Tibial artery (tissue), 4 donors: ENCODE data around the gene PDLIM4.

Source experiments
- DNase-seq, 2 donors: peaks; one replicate each; pipeline ENCODE4 v3.0.0-alpha.2; 2019
- H3K27ac ChIP-seq, 2 donors: fragments of 200-600 bp; sonication (generic) in 1 of 2; 1 replicate in 1 of 2; 2 replicates in 1 of 2; pipeline ENCODE4 v1.5.1; 2018 to 2019; ENCODE audit warnings: mild to moderate bottlenecking in 1 of 2
- H3K27me3 ChIP-seq, 2 donors: fragments of 200-600 bp; sonication (generic) in 1 of 2; one replicate each; pipeline versions ENCODE4 v1.5.1 to v1.6.0; 2016 to 2019
- H3K36me3 ChIP-seq, 3 donors: fragments of 200-600 bp; sonication (generic) in 2 of 3; one replicate each; pipeline ENCODE4 v1.5.1; 2016 to 2019; ENCODE audit warnings: mild to moderate bottlenecking in 2 of 3
- H3K4me1 ChIP-seq, 4 donors: fragments of 200-600 bp; sonication (generic) in 2 of 4; 1 replicate in 3 of 4; 2 replicates in 1 of 4; pipeline ENCODE4 v1.5.1; 2016 to 2019
- H3K4me3 ChIP-seq, 2 donors: fragments of 200-600 bp; sonication (generic) in 1 of 2; 1 replicate in 1 of 2; 2 replicates in 1 of 2; pipeline ENCODE4 v1.5.1; 2018 to 2019; ENCODE audit warnings: mild to moderate bottlenecking in 2 of 2
- H3K9me3 ChIP-seq, 3 donors: fragments of 200-600 bp; sonication (generic) in 1 of 3; one replicate each; pipeline ENCODE4 v1.5.1; 2016 to 2019
- intact Hi-C: fragments of 100-400 bp; cut with DNase I; formaldehyde crosslinking; loops from one replicate; pipeline ENCODE4 v1.15.0; 2023; ENCODE audit warnings: low total_unique reads
- TF ChIP-seq, protein P1 (sequence below), 2 experiments: fragments of 200-600 bp in 1 of 2; fragments of 450-650 bp in 1 of 2; IDR thresholded peaks; one replicate each; pipeline ENCODE4 v1.5.1; 2017 to 2019; ENCODE audit warnings: antibody characterized with exemption in 2 of 2, mild to moderate bottlenecking in 1 of 2, moderate library complexity in 1 of 2

Gene PDLIM4

DNA sequence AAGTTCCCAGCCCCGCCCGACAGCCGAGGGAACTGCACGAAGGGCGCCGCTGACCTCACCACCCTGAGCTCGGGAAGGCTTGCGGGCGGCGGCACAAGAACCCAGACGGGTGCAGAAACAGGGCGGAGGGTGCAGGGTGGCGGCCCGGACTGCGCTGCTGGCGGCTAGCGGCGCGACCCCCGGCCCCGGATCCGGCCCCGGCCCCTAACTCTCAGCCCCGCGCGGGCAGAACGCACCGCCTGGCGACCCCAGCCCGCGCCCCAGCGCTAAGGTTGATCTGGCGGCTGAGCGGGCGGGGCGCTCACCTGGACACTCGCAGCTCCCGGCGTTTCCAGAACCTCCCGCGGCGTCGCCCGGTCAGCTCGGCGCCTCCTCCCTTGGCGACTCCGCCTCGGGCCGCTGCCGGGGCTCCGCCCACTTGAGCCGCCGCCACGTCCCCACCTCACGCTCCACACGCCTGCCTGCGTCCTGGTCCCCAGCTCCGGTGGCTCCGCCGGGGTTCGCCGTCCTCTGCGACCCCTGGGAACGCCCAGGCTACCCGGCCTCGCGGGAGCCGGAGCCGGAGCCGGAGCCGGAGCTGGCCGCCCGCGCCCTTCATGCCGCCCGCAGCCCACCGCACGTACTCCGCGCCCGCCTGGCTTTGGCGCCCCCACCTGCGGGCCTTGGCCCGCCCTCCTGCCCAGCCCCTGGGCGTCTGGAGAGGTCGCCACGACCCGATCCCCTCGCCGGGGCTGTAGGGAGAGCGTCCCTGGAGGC is 29.8 kb upstream of the PDLIM4 start, which contains the start of gene P4HA2:
P4HA2 (minus strand) TSS at position 369 of the 756 bp plus-strand sequence. CDS start 9,227 bp downstream, outside the sequence.
- Histone ChIP-seq H3K27me3 (no peaks in the 10 kb centered on the region), H3K9me3 (no peaks in the 10 kb centered on the region), H3K4me1 (peaks cover 0 to 55% (median 42%) of the 10 kb centered on the region in 4 donors), H3K4me3 (peak within 1 kb of the TSS; percentile 79 to 99), H3K27ac (peak within 1 kb of the TSS; percentile 95), H3K36me3 (no peaks in the 10 kb centered on the region)
- TF ChIP-seq, protein P1, sequence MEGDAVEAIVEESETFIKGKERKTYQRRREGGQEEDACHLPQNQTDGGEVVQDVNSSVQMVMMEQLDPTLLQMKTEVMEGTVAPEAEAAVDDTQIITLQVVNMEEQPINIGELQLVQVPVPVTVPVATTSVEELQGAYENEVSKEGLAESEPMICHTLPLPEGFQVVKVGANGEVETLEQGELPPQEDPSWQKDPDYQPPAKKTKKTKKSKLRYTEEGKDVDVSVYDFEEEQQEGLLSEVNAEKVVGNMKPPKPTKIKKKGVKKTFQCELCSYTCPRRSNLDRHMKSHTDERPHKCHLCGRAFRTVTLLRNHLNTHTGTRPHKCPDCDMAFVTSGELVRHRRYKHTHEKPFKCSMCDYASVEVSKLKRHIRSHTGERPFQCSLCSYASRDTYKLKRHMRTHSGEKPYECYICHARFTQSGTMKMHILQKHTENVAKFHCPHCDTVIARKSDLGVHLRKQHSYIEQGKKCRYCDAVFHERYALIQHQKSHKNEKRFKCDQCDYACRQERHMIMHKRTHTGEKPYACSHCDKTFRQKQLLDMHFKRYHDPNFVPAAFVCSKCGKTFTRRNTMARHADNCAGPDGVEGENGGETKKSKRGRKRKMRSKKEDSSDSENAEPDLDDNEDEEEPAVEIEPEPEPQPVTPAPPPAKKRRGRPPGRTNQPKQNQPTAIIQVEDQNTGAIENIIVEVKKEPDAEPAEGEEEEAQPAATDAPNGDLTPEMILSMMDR (IDR thresholded peaks at IDR 0.05), result peak; percentile 36 to 50
- DNase-seq, result peak; percentile 75 to 92
- intact Hi-C loops, result no loop called here

DNA sequence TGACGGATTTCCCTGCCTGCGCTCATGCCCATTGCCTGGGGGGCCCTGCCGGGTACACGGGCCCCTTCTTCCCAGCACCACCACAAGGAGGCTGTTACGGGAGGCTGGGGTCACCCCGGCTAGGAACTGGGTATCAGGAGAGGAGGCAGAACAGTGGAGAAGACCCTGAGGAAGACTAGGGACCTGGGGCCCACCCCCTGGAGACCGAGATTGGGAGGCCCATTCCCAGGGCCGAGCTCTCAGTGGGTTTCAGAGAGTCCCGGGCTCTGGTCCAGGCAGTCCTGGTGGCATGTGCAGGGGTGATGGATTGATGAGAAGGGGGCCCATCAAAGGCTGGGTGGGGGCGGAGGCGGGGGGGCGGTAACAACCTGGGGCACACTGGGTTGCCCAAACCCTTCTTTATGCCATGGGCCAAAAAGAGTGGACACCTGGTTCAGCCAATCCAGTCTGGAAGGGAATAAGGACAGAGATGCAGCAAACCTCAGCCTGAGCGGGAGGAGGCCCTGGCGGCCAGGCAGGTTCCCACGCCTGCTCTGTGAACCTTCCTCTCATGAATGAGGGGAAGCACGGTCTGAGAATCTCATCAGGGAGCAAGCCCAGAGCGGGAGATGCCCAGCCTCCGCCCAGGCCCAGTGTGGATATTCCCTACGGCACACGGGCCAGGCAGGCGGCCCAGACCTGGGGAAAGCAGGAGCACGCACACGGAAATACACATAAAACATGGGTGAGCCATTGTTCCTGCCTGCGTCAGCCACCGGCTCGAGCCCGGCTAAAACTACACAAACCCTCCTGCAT is 29.1 kb upstream of the PDLIM4 start:
- intact Hi-C loops, result no loop called here
- TF ChIP-seq, protein P1 (IDR thresholded peaks at IDR 0.05), result no peak
- H3K27me3 ChIP-seq, result no peaks in the 10 kb centered on the region
- H3K36me3 ChIP-seq, result no peaks in the 10 kb centered on the region
- DNase-seq, result peak in 1 of 2 donors; percentile 64
- peaks cover 0 to 47% (median 35%) of the 10 kb centered on the region in 4 donors for H3K4me1 ChIP-seq
- H3K27ac ChIP-seq, result peak overlapping the region; percentile 95
- peak overlapping the region; percentile 79 to 99 for H3K4me3 ChIP-seq
- H3K9me3 ChIP-seq, result no peaks in the 10 kb centered on the region

DNA sequence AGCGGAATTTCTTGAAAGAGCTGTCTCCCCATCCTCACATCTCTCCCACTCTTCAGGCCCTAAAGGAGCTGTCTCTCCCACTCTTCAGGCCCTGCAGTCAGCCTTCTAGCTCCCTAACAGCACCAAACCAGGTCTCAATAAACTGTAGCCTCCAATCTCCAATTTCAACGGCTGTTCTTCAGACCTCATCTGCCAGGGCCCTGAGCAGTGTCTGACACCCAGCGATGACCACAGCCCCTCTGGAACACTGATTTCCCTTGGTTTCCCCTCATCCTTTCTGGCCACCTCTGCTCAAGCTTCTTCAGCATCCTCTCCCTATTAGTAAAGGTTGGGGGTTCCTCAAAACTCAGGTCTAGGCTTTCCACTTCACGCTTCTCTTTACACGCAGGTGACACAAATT is 28.3 kb upstream of the PDLIM4 start:
- intact Hi-C loops, result no loop called here
- Histone ChIP-seq H3K27me3 (no peaks in the 10 kb centered on the region), H3K4me1 (peaks cover 0 to 39% (median 30%) of the 10 kb centered on the region in 4 donors), H3K9me3 (no peaks in the 10 kb centered on the region), H3K27ac (peak overlapping the region in 1 of 2 donors; percentile 95), H3K36me3 (no peaks in the 10 kb centered on the region), H3K4me3 (no peak overlapping the region)
- peak in 1 of 2 donors; percentile 42 for DNase-seq
- TF ChIP-seq, protein P1 (IDR thresholded peaks at IDR 0.05), result no peak

DNA sequence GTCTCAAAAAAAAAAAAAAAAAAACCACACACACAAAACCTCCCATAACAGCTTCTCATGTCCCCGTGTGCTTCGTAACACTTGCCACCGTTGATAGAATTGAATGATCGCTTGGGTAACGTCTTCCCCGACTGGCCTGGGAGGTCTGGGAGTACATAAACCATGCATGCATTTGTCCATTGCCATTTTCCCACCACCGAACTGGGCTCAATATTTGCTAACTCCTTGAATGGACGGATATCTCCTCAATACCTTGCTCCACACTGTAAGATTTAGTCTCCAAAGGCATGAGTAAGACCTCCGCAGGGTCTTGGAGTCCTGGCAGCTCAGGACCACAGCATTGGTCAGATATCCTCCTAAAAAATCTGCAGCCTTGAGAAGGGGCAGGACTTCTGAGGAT is 26.6 kb upstream of the PDLIM4 start:
- Histone ChIP-seq H3K9me3 (no peaks in the 10 kb centered on the region), H3K27ac (no peak overlapping the region), H3K27me3 (no peaks in the 10 kb centered on the region), H3K4me3 (no peak overlapping the region), H3K4me1 (peaks cover 0 to 23% (median 15%) of the 10 kb centered on the region in 4 donors), H3K36me3 (no peaks in the 10 kb centered on the region)
- intact Hi-C loops, result no loop called here
- peak in 1 of 2 donors; percentile 11 for DNase-seq
- TF ChIP-seq, protein P1 (IDR thresholded peaks at IDR 0.05), result no peak

DNA sequence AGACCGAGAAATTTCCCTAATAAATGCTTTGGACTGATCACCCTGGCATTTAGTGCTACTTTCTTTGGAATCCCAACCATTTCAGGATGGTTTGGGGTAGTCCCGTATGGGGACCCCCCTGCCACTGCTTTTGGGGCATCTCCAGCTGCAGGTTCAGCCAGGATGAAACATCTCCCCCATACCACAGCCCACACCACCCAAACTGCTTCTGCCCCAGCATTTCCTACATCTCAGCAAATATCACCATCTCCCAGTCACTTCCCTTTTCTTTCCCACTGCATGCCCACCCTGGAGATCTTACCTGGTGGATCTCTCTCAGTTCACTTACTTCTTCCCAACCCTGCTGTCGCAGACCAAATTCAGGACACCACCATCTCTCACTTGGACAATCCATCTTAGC is 25.0 kb upstream of the PDLIM4 start:
- intact Hi-C loops, result no loop called here
- Histone ChIP-seq H3K36me3 (no peaks in the 10 kb centered on the region), H3K9me3 (no peaks in the 10 kb centered on the region), H3K4me3 (no peak overlapping the region), H3K27me3 (no peaks in the 10 kb centered on the region), H3K4me1 (peaks cover 0 to 7% (median 2%) of the 10 kb centered on the region in 4 donors), H3K27ac (no peak overlapping the region)
- peak in 1 of 2 donors; percentile 28 for DNase-seq
- TF ChIP-seq, protein P1 (IDR thresholded peaks at IDR 0.05), result no peak
